Raji (cell line): ENCODE measurements around the gene LYRM9.

ENCODE experiments used
- POLR2A ChIP-seq: IDR thresholded peaks from 2 replicates; pipeline ENCODE4 v1.6.1; 2011; ENCODE audit warnings: low read depth, low read length, control low read depth; ENCODE audit not compliant: insufficient read depth

The LYRM9 gene

GRCh38 chr17:27834571-27834970 lies 58.6 kb downstream of the LYRM9 start:
- TF ChIP-seq POLR2A = no peak

DNA sequence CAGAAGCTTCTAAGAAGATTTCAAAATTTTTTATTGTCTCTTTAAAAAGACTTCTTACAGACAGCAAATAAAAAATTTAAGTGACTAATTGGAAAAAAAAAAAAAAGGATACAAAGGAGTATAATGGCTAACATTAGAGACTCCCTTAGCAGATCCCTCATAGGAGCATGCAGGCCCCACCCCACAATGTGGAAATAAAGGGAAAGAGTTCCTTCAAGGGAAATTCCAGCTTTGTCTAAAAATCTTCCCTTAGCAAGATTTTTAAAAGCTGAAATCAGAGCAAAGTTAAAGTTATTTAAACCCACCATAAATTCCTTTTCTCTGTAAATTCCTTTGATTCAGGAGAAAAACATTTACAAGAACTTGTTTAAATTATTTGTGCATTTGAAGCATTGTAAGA lies 60.3 kb downstream of the LYRM9 start:
- no peak for TF ChIP-seq POLR2A
